GDM1 (cell line): Measurements from ENCODE around the gene CLINT1.
"Not testable (repeated sequence)": the region's sequence is repeated elsewhere in the genome, so short reads cannot be mapped to it uniquely, and the experiment has no call there.

Experiments
- DNase-seq: peaks from one replicate; lab custom pipeline; 2025; lab: John Stamatoyannopoulos, UW

CLINT1 gene

DNA sequence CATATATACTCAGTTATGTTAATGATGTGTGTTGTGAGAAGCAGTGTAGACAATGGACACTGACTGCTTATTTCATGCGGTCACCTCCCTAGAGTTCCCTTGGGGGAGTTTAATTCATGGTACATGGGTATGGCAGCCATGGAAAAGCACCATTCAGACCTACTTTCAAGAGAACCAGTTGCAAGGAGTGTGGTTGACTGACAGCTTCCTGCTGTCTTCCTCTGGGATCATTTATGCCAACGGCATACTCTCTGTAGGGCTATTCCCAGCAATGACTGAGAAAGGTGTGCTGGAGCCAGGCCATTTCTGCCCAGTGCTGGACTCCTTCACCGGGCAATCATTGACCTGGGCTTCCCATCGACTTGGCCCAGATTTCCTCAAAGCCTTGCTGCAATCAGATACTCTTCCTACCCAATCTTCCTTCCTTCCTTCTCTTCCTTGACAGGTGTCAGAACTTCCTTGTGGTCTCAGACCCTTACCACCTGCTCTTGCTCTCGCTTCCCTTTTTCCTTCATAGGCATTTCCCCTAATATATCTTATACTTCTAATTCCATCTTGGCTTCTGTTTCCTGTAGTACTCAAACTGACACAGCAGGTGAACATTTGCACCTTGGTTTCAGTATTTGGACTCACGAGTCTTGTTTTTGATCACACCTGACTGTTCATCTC, 3.4 kb upstream of the CLINT1 start:
- no peak for DNase-seq

- DNase-seq, result no peak
These were observed 2.2 kb upstream of the CLINT1 start for GRCh38 chr5:157860898-157861890.

DNA sequence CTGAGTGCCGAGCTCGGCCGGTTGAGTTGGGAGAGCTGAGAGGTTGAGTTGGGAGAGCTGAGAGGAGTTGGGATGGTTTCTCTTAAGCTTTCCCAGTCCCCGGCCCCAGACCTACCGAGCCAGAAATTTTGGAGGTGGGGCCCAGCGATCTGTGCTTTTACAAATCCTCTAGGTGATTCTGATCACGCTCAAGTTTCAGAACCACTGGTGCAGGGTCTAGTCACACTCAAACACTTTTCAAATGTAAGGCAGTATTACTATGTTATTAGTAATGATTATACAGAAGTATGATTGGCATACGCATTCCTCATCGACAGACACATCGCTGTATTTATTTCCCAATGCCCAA, 256 bp upstream of the CLINT1 start:
- DNase-seq, result no peak

GRCh38 chr5:157857816-157858526, 974 bp downstream of the CLINT1 start:
- no peak for DNase-seq

DNA sequence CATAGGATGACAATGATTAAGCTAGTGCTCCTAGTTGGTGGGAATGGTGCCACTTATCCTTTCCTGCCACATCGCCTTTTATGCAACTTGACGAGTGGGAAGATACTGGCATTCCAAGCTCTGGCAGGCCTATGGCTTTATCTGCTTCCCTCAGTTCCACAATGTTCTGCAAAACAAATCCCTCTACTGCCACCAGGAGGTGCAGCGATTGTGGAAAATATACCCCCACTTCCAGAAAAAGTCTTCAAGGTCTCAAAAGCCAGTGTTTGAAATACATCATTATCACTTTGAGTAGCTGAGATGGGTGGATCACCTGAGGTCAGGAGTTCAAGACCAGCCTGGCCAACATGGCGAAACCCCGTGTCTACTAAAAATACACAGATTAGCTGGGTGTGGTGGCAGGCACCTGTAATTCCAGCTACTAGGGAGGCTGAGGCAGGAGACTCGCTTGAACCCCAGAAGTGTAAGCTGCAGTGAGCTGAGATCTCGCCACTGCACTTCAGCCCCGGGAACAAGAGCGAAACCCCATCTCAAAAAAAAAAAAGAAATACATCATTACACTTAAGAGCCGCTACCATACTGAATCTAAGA, 3.4 kb downstream of the CLINT1 start:
- peak; percentile 19 for DNase-seq

DNA sequence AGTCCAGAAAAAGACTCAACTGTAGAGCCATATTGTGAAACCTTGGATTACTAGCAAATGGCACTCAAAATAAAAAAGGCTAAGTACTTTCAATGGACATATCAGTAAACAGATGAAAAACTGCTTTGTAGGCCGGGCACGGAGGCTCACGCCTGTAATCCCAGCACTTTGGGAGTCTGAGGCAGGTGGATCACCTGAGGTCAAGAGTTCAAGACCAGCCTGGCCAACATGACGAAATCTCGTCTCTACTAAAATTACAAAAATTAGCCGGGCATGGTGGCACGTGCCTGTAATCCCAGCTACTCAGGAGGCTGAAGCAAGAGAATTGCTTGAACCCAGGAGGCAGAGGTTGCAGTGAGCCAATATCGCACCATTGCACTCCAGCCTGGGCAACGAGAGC, 5.6 kb downstream of the CLINT1 start:
- not testable (repeated sequence) for DNase-seq

- DNase-seq, result no peak
These were observed 12.9 kb downstream of the CLINT1 start for GRCh38 chr5:157845914-157846598.

- DNase-seq, result no peak
These were observed 16.2 kb downstream of the CLINT1 start for GRCh38 chr5:157842787-157843186.

- DNase-seq, result no peak
These were observed 16.8 kb downstream of the CLINT1 start for GRCh38 chr5:157842185-157842584.

GRCh38 chr5:157839157-157839795, 19.7 kb downstream of the CLINT1 start:
- DNase-seq, result no peak

GRCh38 chr5:157836121-157836753, 22.7 kb downstream of the CLINT1 start:
- no peak for DNase-seq

DNA sequence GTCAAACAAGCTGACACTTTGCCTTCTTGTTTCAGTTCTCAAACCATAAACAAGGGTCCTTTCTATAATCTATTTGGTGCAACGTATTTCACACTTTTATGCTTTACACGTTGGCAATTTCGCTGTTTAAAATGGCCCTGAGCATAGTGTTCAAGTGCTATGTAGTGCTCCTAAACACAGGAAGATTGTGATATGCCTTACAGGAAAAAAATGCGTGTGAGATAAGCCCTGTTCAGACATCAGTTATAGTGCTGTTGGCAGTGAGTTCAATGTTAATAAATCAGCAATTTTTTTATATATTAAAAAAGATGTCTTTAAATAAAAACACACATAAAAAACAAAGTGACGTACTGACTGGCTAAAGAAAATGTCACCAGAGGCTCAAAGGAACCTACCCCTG, 23.9 kb downstream of the CLINT1 start:
- no peak for DNase-seq

DNA sequence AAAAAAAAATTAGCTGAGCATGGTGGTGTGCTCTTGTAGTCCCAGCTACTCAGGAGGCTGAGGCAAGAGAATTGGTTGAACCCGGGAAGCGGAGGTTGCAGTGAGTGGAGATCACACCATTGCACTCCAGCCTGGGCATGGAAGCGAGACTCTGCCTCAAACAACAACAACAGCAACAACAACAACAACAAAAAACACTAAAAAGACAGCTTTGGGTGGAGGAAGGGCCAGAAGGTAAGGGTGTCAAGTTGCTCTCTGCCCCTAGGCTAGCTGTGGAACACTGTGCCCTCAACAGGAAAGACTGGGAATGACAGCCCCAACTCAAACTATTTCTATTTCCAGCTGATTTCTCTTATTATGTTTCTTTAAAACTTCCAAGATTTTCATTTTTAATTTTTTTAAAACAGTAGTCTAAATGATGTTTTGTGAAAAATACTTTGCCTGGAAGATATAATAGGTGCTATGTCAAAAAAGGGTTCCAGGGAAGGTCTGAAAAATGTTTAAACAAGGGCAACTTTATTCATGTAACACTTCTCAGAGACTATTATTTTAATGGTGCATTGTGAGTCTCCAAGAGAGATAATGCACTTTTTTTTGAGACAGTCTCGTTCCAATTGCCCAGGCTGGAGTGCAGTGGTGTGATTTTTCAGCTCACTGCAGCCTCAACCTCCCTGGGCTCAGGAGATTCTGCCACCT, 29.9 kb downstream of the CLINT1 start:
- DNase-seq, result no peak

DNA sequence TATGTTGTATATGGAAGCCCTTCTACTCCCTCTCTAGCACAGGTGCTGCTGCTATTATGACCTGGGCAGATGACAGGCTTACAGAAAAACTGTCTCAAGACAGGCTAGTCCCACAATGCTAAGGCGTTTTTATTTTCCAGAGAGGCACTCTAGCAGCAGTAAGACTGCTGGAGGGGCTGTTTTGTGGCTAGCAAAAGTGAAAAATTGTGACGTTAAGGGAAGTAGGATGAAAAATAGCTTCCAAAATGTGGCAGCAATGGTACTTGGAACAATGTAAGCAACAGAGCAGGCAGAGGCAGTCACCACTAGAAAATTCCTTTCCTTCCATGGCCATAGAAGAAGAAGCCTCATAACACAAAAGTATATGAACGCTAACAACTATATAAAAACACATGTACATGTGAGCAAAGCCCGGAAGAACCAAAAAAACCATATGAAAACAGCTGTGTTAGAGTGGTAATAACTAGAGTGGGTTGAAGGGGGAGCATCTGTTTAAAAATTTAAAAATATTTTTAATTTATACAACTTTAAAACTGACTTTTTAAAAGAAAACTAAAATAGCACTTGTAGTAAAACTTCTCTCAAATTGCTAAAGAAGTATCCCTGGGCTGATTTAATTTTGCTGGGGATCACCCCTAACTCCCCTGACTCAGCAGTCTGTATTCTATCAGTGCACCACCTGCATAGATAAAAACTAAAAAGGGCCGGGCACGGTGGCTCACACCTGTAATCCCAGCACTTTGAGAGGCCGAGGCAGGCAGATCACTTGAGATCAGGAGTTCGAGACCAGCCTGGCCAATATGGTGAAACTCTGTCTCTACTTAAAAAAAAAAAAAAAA, 30.6 kb downstream of the CLINT1 start:
- DNase-seq, result no peak

DNA sequence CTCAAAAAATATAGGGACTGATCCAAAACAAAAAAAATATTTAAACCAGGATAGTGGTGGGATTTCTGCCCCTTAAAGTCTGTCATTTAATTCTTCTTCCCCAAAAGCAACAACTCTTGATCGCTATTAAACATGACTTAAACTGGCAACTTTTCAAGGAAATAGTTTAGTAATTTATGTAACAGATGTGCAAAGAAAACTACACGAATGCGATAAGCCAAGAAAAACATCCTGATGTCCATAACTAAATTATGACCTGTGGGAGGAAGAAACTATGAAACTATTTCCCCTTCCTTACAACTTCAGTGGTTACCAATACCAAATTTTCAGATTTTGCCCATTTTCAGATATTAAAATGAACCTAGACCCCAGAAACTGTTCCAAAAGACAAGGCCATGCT, 31.5 kb downstream of the CLINT1 start:
- DNase-seq, result no peak

GRCh38 chr5:157823655-157824054, 35.3 kb downstream of the CLINT1 start:
- no peak for DNase-seq

DNA sequence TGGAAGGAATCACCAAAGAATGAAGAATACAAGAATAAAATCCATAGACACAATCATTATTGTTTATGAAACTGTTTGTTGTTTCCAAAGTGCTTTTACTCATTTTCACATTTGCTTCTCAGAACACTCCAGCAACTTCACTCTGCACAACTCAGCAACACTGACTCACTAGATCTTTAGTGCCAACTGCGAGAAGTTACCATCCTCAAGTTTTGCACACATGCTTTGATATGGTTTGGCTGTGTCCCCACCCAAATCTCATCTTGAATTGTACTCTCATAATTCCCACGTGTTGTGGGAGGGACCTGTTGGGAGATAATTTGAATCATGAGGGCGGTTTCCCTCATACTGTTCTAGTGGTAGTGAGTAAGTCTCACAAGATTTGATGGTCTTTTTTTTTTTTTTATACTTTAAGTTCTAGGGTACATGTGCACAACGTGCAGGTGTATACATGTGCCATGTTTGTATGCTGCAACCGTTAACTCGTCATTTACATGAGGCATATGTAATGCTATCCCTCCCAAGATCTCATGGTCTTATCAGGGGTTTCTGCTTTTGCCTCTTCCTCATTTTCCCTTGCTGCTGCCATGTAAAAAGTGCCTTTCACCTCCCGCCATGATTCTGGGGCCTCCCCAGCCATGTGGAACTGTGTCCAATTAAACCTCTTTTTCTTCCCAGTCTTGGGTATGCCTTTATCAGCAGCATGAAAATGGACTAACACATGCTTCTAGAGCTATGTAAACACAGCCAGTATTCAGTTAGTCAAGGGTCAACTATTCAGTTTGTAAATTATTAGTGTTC, 36.9 kb downstream of the CLINT1 start:
- DNase-seq, result no peak

DNA sequence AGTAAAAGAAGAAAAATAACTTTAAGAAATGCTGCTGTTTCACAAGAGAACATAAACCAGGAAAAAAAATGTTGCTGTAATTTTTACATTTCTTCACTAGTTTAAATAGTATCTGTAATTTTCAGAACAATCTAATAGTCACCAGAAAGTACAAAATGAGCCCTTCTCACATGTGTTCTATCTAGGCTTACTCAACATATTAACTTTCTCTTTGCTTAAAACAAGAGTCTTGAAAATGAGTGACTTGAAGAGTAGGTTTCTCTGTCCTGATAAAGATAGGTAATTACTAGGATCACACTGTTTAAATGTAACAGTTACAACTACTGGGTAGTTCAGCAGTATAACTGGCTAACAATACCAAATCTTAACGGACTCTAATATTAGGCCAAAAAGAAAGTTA, 37.5 kb downstream of the CLINT1 start:
- no peak for DNase-seq
